HepG2 (cell line): ENCODE results near the gene GRIN3B. TPM values are rescaled to one million over a fixed set of nuclear protein-coding genes. Genes with fewer than 3 reads are reported as not detected.
A peak's percentile ranks its signal among the peaks of the same experiment; 100 is the strongest.

Experiments used
- CHD4 ChIP-seq: fragments of 200-600 bp; sonication (generic); IDR thresholded peaks from 2 replicates; pipeline ENCODE4 v1.7.0; 2017; ENCODE audit warnings: mild to moderate bottlenecking, low read length, borderline replicate concordance
- FOXK2 ChIP-seq: fragments of 450-650 bp; IDR thresholded peaks from 2 replicates; pipeline ENCODE4 v1.6.1; 2016
- HHEX ChIP-seq: IDR thresholded peaks from 2 replicates; pipeline ENCODE4 v1.6.1; 2016; ENCODE audit warnings: control low read depth
- HOXD1 ChIP-seq: sonication (generic); formaldehyde crosslinking; IDR thresholded peaks from 2 replicates; pipeline ENCODE4 v1.5.0; 2020; ENCODE audit warnings: missing genetic modification reagents
- KLF12 ChIP-seq: sonication (generic); formaldehyde crosslinking; IDR thresholded peaks from 2 replicates; pipeline ENCODE4 v1.4.0; 2020; ENCODE audit warnings: missing genetic modification reagents, borderline replicate concordance
- MAZ ChIP-seq, 2 experiments: sonication (generic) in 1 of 2; formaldehyde crosslinking in 1 of 2; IDR thresholded peaks; 2 replicates each; pipeline versions ENCODE4 v1.5.0 to v1.6.1; 2012 to 2020; ENCODE audit warnings: low read depth in 2 of 2, mild to moderate bottlenecking in 2 of 2, borderline replicate concordance in 1 of 2, improper control_type of control experiment in 1 of 2, low read length in 1 of 2, missing genetic modification reagents in 1 of 2, moderate library complexity in 1 of 2
- MBNL3 ChIP-seq: fragments of 250-450 bp; sonication (Bioruptor Pico); conservative IDR thresholded peaks from 2 replicates; pipeline ENCODE4 v1.8.0; 2022; ENCODE audit warnings: mild to moderate bottlenecking, inconsistent platforms
- MEF2D ChIP-seq: sonication (generic); formaldehyde crosslinking; IDR thresholded peaks from 2 replicates; pipeline ENCODE4 v1.5.1; 2020; ENCODE audit warnings: mild to moderate bottlenecking, missing genetic modification reagents
- NR2C2 ChIP-seq: sonication (generic); formaldehyde crosslinking; IDR thresholded peaks from 2 replicates; pipeline ENCODE4 v1.4.0; 2020; ENCODE audit warnings: missing genetic modification reagents, mild to moderate bottlenecking, moderate library complexity, borderline replicate concordance
- REPIN1 ChIP-seq: sonication (generic); formaldehyde crosslinking; IDR thresholded peaks from 2 replicates; pipeline ENCODE4 v1.8.0; 2022; ENCODE audit warnings: missing genetic modification reagents, low read depth, mild to moderate bottlenecking, borderline replicate concordance
- SETDB1 ChIP-seq: sonication (generic); formaldehyde crosslinking; IDR thresholded peaks from 2 replicates; pipeline ENCODE4 v1.5.1; 2020; ENCODE audit warnings: missing genetic modification reagents, mild to moderate bottlenecking, borderline replicate concordance
- TBX3 ChIP-seq: fragments of 450-650 bp; IDR thresholded peaks from 2 replicates; pipeline ENCODE4 v1.6.1; 2017; ENCODE audit warnings: antibody characterized with exemption, mild to moderate bottlenecking, inconsistent platforms, borderline replicate concordance
- ZBTB42 ChIP-seq: sonication (generic); formaldehyde crosslinking; IDR thresholded peaks from 2 replicates; pipeline ENCODE4 v1.5.0; 2020; ENCODE audit warnings: mild to moderate bottlenecking, missing genetic modification reagents
- ZNF335 ChIP-seq: sonication (generic); formaldehyde crosslinking; IDR thresholded peaks from 2 replicates; pipeline ENCODE4 v1.4.0; 2020; ENCODE audit warnings: missing genetic modification reagents
- ZNF776 ChIP-seq: sonication (generic); formaldehyde crosslinking; IDR thresholded peaks from 2 replicates; pipeline ENCODE4 v1.4.0; 2020; ENCODE audit warnings: mild to moderate bottlenecking, missing genetic modification reagents
- ZNF792 ChIP-seq: IDR thresholded peaks from 2 replicates; pipeline ENCODE4 v1.6.1; 2016
- polyA plus RNA-seq, 8 experiments: library from polyadenylated mRNA; depleted of rRNA in 3 of 8; stranded (reverse) in 7 of 8; unstranded in 1 of 8; fragments of >200 nt; fragmentation: Illumina TruSeq in 4 of 8; extraction: Trizol in 4 of 8; gene quantifications; 2 replicates each; pipeline versions ENCODE4 v1.2.1 to v1.2.3, GENCODE V29; 2011 to 2016; ENCODE audit warnings: low read depth in 4 of 8, missing spikeins in 1 of 8, mixed read lengths in 1 of 8; ENCODE audit not compliant: insufficient read depth in 1 of 8
- total RNA-seq, 5 experiments: library from RNA; depleted of rRNA; stranded (reverse); fragments of >200 nt; fragmentation: Illumina TruSeq; extraction: Trizol; gene quantifications; 2 replicates each; pipeline ENCODE4 v1.2.3, GENCODE V29; 2016; ENCODE audit warnings: low read depth in 1 of 5
- TF ChIP-seq, protein P1 (sequence below): sonication (generic); formaldehyde crosslinking; IDR thresholded peaks from 2 replicates; pipeline ENCODE4 v1.4.0; 2020; ENCODE audit warnings: missing genetic modification reagents, mild to moderate bottlenecking, borderline replicate concordance
- TF ChIP-seq, protein P2 (sequence below): IDR thresholded peaks from 2 replicates; pipeline ENCODE4 v1.6.1; 2016; ENCODE audit warnings: missing biosample characterization, missing genetic modification reagents, low read depth
- TF ChIP-seq, protein P3 (sequence below), 2 experiments: fragments of 450-650 bp in 1 of 2; sonication (generic) in 1 of 2; formaldehyde crosslinking; IDR thresholded peaks; 2 replicates each; pipeline versions ENCODE4 v1.5.0 to v1.8.0; 2020 to 2022; ENCODE audit warnings: mild to moderate bottlenecking in 1 of 2, missing genetic modification reagents in 1 of 2
- TF ChIP-seq, protein P4 (sequence below): sonication (generic); formaldehyde crosslinking; IDR thresholded peaks from 2 replicates; pipeline ENCODE4 v1.4.0; 2020; ENCODE audit warnings: missing genetic modification reagents
- TF ChIP-seq, protein P5 (sequence below): sonication (generic); formaldehyde crosslinking; IDR thresholded peaks from 2 replicates; pipeline ENCODE4 v1.8.0; 2023; ENCODE audit warnings: mild to moderate bottlenecking, missing genetic modification reagents

GRIN3B gene
- total and polyA plus RNA-seq, 2 of the 13 experiments (the other 11 are each of a cell fraction or from before 2014, with no cell fraction given), result 0.07 to 0.20 TPM

DNA sequence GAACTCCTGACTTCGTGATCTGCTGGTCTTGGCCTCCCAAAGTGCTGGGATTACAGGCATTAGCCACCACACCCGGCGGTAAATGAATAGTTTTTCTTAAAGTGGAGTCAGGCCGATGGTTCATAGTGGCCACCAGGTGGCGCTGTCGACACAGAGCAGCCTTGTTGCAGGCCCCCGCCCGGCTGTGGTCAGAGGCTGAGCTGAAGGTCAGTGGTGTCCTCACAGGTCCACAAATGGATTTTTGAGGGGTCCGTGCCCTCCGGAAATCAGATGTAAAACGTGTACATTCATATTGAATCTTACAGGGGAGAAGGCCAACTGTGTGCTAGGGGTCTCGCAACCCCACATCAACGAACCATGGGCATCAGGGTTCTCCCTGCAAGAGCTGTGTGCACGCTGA is 29.5 kb upstream of the GRIN3B start (continued):
- TF ChIP-seq, protein P1, sequence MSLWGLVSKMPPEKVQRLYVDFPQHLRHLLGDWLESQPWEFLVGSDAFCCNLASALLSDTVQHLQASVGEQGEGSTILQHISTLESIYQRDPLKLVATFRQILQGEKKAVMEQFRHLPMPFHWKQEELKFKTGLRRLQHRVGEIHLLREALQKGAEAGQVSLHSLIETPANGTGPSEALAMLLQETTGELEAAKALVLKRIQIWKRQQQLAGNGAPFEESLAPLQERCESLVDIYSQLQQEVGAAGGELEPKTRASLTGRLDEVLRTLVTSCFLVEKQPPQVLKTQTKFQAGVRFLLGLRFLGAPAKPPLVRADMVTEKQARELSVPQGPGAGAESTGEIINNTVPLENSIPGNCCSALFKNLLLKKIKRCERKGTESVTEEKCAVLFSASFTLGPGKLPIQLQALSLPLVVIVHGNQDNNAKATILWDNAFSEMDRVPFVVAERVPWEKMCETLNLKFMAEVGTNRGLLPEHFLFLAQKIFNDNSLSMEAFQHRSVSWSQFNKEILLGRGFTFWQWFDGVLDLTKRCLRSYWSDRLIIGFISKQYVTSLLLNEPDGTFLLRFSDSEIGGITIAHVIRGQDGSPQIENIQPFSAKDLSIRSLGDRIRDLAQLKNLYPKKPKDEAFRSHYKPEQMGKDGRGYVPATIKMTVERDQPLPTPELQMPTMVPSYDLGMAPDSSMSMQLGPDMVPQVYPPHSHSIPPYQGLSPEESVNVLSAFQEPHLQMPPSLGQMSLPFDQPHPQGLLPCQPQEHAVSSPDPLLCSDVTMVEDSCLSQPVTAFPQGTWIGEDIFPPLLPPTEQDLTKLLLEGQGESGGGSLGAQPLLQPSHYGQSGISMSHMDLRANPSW (CRISPR knock-in tag), result no peak
- TF ChIP-seq ZNF792, result no peak
- no peak for TF ChIP-seq TBX3
- TF ChIP-seq FOXK2, result no peak
- TF ChIP-seq NR2C2, result no peak
- no peak for TF ChIP-seq HHEX
- TF ChIP-seq, protein P2, sequence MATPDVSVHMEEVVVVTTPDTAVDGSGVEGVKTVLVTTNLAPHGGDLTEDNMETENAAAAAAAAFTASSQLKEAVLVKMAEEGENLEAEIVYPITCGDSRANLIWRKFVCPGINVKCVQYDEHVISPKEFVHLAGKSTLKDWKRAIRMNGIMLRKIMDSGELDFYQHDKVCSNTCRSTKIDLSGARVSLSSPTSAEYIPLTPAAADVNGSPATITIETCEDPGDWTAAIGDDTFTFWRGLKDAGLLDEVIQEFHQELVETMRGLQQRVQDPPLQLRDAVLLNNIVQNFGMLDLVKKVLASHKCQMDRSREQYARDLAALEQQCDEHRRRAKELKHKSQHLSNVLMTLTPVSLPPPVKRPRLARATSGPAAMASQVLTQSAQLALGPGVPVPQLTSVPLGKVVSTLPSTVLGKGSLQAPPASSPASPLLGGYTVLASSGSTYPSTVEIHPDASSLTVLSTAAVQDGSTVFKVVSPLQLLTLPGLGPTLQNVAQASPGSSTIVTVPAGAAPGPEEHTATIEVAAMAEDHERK, result no peak
- no peak for TF ChIP-seq MEF2D (CRISPR knock-in tag)
- TF ChIP-seq ZNF776 (CRISPR knock-in tag), result no peak
- no peak for TF ChIP-seq ZBTB42 (CRISPR knock-in tag)
- TF ChIP-seq ZNF335 (CRISPR knock-in tag), result no peak
- no peak for TF ChIP-seq MBNL3
- TF ChIP-seq REPIN1, result no peak
- TF ChIP-seq, protein P3, sequence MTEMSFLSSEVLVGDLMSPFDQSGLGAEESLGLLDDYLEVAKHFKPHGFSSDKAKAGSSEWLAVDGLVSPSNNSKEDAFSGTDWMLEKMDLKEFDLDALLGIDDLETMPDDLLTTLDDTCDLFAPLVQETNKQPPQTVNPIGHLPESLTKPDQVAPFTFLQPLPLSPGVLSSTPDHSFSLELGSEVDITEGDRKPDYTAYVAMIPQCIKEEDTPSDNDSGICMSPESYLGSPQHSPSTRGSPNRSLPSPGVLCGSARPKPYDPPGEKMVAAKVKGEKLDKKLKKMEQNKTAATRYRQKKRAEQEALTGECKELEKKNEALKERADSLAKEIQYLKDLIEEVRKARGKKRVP (CRISPR knock-in tag; IDR thresholded peaks at IDR 0.05), result no peak
- TF ChIP-seq HOXD1 (CRISPR knock-in tag), result no peak
- peak; percentile 88; the same call in 1 of the 2 replicates for TF ChIP-seq SETDB1 (CRISPR knock-in tag)
- peak; percentile 34; the same call in 1 of the 2 replicates for TF ChIP-seq KLF12
- TF ChIP-seq, protein P4, sequence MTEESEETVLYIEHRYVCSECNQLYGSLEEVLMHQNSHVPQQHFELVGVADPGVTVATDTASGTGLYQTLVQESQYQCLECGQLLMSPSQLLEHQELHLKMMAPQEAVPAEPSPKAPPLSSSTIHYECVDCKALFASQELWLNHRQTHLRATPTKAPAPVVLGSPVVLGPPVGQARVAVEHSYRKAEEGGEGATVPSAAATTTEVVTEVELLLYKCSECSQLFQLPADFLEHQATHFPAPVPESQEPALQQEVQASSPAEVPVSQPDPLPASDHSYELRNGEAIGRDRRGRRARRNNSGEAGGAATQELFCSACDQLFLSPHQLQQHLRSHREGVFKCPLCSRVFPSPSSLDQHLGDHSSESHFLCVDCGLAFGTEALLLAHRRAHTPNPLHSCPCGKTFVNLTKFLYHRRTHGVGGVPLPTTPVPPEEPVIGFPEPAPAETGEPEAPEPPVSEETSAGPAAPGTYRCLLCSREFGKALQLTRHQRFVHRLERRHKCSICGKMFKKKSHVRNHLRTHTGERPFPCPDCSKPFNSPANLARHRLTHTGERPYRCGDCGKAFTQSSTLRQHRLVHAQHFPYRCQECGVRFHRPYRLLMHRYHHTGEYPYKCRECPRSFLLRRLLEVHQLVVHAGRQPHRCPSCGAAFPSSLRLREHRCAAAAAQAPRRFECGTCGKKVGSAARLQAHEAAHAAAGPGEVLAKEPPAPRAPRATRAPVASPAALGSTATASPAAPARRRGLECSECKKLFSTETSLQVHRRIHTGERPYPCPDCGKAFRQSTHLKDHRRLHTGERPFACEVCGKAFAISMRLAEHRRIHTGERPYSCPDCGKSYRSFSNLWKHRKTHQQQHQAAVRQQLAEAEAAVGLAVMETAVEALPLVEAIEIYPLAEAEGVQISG (CRISPR knock-in tag), result peak; percentile 43; the same call in 1 of the 2 replicates
- no peak for TF ChIP-seq MAZ (IDR thresholded peaks at IDR 0.05; ENCODE audit: borderline replicate concordance, low read depth, low read length)
- no peak for TF ChIP-seq MAZ (CRISPR knock-in tag; IDR thresholded peaks at IDR 0.05; ENCODE audit: low read depth)
- TF ChIP-seq, protein P5, sequence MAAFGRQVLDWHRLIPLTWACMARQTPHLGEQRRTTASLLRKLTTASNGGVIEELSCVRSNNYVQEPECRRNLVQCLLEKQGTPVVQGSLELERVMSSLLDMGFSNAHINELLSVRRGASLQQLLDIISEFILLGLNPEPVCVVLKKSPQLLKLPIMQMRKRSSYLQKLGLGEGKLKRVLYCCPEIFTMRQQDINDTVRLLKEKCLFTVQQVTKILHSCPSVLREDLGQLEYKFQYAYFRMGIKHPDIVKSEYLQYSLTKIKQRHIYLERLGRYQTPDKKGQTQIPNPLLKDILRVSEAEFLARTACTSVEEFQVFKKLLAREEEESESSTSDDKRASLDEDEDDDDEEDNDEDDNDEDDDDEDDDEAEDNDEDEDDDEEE, result no peak
- TF ChIP-seq CHD4, result peak; percentile 91; the same call in 1 of the 2 replicates
